Thyroid gland (tissue), 4 donors: ENCODE data around the gene RAC2. TPM values are rescaled to one million over a fixed set of nuclear protein-coding genes. Genes with fewer than 3 reads are reported as not detected.
"Not testable (repeated sequence)": the region's sequence is repeated elsewhere in the genome, so short reads cannot be mapped to it uniquely, and the experiment has no call there.

Source experiments
- DNase-seq, 2 donors: peaks; one replicate each; pipeline ENCODE4 v3.0.0-alpha.2; 2019
- H3K27ac ChIP-seq, 3 donors: fragments of 200-600 bp; sonication (generic); 1 replicate in 2 of 3; 2 replicates in 1 of 3; pipeline ENCODE4 v1.5.1; 2016 to 2019; ENCODE audit warnings: mild to moderate bottlenecking in 1 of 3, moderate library complexity in 1 of 3
- H3K27me3 ChIP-seq: fragments of 200-600 bp; sonication (generic); one replicate; pipeline ENCODE4 v1.5.1; 2019
- H3K36me3 ChIP-seq, 2 donors: fragments of 200-600 bp; sonication (generic); one replicate each; pipeline ENCODE4 v1.5.1; 2016 to 2019
- H3K4me1 ChIP-seq, 2 donors: fragments of 200-600 bp; sonication (generic); one replicate each; pipeline ENCODE4 v1.5.1; 2017 to 2019
- H3K4me3 ChIP-seq, 3 donors: fragments of 200-600 bp; sonication (generic); replicated peaks in 1 of 3; 1 replicate in 2 of 3; 2 replicates in 1 of 3; pipeline ENCODE4 v1.5.1; 2016; ENCODE audit warnings: mild to moderate bottlenecking in 1 of 3
- H3K9me3 ChIP-seq: fragments of 200-600 bp; sonication (generic); one replicate; pipeline ENCODE4 v1.5.1; 2017
- CTCF ChIP-seq, 6 experiments: fragments of 200-600 bp in 3 of 6; fragments of 450-650 bp in 3 of 6; sonication (generic) in 3 of 6; IDR thresholded peaks; one replicate each; pipeline ENCODE4 v1.5.1; 2016 to 2019; ENCODE audit warnings: antibody characterized with exemption in 6 of 6, mild to moderate bottlenecking in 2 of 6, inconsistent platforms in 1 of 6, moderate library complexity in 1 of 6
- POLR2A ChIP-seq, 2 donors: fragments of 450-650 bp; IDR thresholded peaks; one replicate each; pipeline ENCODE4 v1.6.1; 2017; ENCODE audit warnings: antibody characterized with exemption in 2 of 2, mild to moderate bottlenecking in 2 of 2, moderate library complexity in 1 of 2
- WGBS, 2 donors: methylation state at CpG; one replicate each; pipeline ENCODE4 v1.1.5; 2017; 5-methylcytosine and 5-hydroxymethylcytosine counted together
- intact Hi-C: fragments of 100-400 bp; cut with DNase I; formaldehyde crosslinking; loops from one replicate; pipeline ENCODE4 v1.15.1; 2023
- total RNA-seq, 4 donors: library from RNA; depleted of rRNA; stranded (reverse); fragments of >200 nt; gene quantifications; one replicate each; pipeline ENCODE4 v1.2.3, GENCODE V29; 2016

The RAC2 gene
- total RNA-seq, 4 donors from 2014 or later, result 3.6 to 6.0 (median 4.6) TPM

GRCh38 chr22:37205046-37205445 is 39.0 kb downstream of the RAC2 start:
- Histone ChIP-seq H3K4me1 (no peaks in the 10 kb centered on the region), H3K36me3 (no peaks in the 10 kb centered on the region), H3K27me3 (no peaks in the 10 kb centered on the region), H3K9me3 (no peaks in the 10 kb centered on the region), H3K27ac (no peak overlapping the region), H3K4me3 (no peak overlapping the region)
- intact Hi-C loops, result loop anchor here (2.0 kb wide), 1 partner anchor 124 kb away; no protein-coding TSS in a partner anchor
- DNase-seq, result no peak
- TF ChIP-seq POLR2A (IDR thresholded peaks at IDR 0.05) (no peak), CTCF (IDR thresholded peaks at IDR 0.05) (no peak)
- 87 to 93% methylated on average over 4 to 5 of the region's 5 CpGs for WGBS, 2 donors

GRCh38 chr22:37204045-37204655 is 39.9 kb downstream of the RAC2 start:
- DNase-seq, result no peak
- intact Hi-C loops, result loop anchor here (2.0 kb wide), 1 partner anchor 123 kb away; no protein-coding TSS in a partner anchor
- Histone ChIP-seq H3K9me3 (no peaks in the 10 kb centered on the region), H3K4me3 (no peak overlapping the region), H3K27ac (no peak overlapping the region), H3K36me3 (no peaks in the 10 kb centered on the region), H3K4me1 (peaks cover 4 to 5% of the 10 kb centered on the region in 2 donors), H3K27me3 (no peaks in the 10 kb centered on the region)
- TF ChIP-seq CTCF (IDR thresholded peaks at IDR 0.05), result no peak
- TF ChIP-seq POLR2A (IDR thresholded peaks at IDR 0.05), result no peak
- 93 to 95% methylated on average over 2 to 5 of the region's 5 CpGs for WGBS, 2 donors

GRCh38 chr22:37203354-37204044 is 40.6 kb downstream of the RAC2 start:
- 71% methylated on average over 5 to 14 of the region's 16 CpGs for WGBS, 2 donors
- Histone ChIP-seq H3K36me3 (no peaks in the 10 kb centered on the region), H3K4me3 (no peak overlapping the region), H3K27ac (no peak overlapping the region), H3K27me3 (no peaks in the 10 kb centered on the region), H3K9me3 (no peaks in the 10 kb centered on the region), H3K4me1 (peaks cover 4 to 5% of the 10 kb centered on the region in 2 donors)
- intact Hi-C loops, result loop anchor here (2.0 kb wide), 1 partner anchor 123 kb away; no protein-coding TSS in a partner anchor
- DNase-seq, result no peak
- TF ChIP-seq CTCF (IDR thresholded peaks at IDR 0.05), result no peak
- no peak for TF ChIP-seq POLR2A (IDR thresholded peaks at IDR 0.05)

GRCh38 chr22:37202716-37203115 is 41.4 kb downstream of the RAC2 start:
- H3K4me1 ChIP-seq, result peaks cover 11 to 12% of the 10 kb centered on the region in 2 donors
- no peak overlapping the region for H3K4me3 ChIP-seq
- no peak for DNase-seq
- no peaks in the 10 kb centered on the region for H3K27me3 ChIP-seq
- 84 to 92% methylated on average over 9 to 10 of the region's 10 CpGs for WGBS, 2 donors
- no peak for TF ChIP-seq CTCF (IDR thresholded peaks at IDR 0.05)
- TF ChIP-seq POLR2A (IDR thresholded peaks at IDR 0.05), result no peak
- H3K36me3 ChIP-seq, result no peaks in the 10 kb centered on the region
- no peak overlapping the region for H3K27ac ChIP-seq
- intact Hi-C loops, result no loop called here
- H3K9me3 ChIP-seq, result no peaks in the 10 kb centered on the region

GRCh38 chr22:37202001-37202555 is 42.0 kb downstream of the RAC2 start:
- no peak for DNase-seq
- Histone ChIP-seq H3K27me3 (no peaks in the 10 kb centered on the region), H3K9me3 (no peaks in the 10 kb centered on the region), H3K4me3 (no peak overlapping the region), H3K4me1 (peaks cover 15 to 18% of the 10 kb centered on the region in 2 donors), H3K27ac (no peak overlapping the region), H3K36me3 (no peaks in the 10 kb centered on the region)
- intact Hi-C loops, result no loop called here
- WGBS, 2 donors, result 90 to 92% methylated on average over 5 of the region's 5 CpGs
- TF ChIP-seq POLR2A (IDR thresholded peaks at IDR 0.05), result no peak
- TF ChIP-seq CTCF (IDR thresholded peaks at IDR 0.05), result no peak

- H3K27ac ChIP-seq, H3K4me3 ChIP-seq, H3K36me3 ChIP-seq, H3K9me3 ChIP-seq, DNase-seq, H3K27me3 ChIP-seq: not testable (repeated sequence)
- H3K4me1 ChIP-seq, result peaks cover 22 to 25% of the 10 kb centered on the region in 2 donors
- WGBS, 2 donors, result 86 to 89% methylated on average over 6 of the region's 6 CpGs
- intact Hi-C loops, result loop anchor here (2.0 kb wide), 1 partner anchor 37 kb away; no protein-coding TSS in a partner anchor
These were observed 42.6 kb downstream of the RAC2 start for GRCh38 chr22:37201443-37201820.
